Stimulated activated CD8-positive, alpha-beta memory T cell treated with anti-CD3 and anti-CD28 coated beads, Interleukin-15, amount 100 ng/mL, for 24 hours (primary cell): ENCODE results near the gene RASSF5.

Experiments
- DNase-seq: peaks from one replicate; pipeline ENCODE4 v3.0.0-alpha.2; 2020; ENCODE audit warnings: low read depth

RASSF5 gene

DNA sequence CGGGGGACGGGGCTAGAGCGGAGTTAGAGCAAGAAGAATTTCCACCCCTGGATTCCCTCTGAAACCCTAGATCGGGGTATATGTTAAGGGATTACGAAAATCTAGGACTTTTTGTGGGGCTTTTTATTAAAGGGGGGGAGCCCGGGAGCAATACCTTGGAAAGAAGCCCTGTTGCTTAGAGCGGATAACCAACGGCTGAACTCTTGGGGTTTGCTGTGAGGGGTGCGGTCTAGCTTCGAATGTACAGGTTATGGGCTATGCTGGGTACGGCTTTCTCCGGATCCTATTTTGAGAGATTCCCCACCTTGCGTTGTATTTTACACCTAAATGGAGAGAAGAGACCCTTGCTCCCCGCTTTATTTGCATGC, 128.6 kb downstream of the RASSF5 start:
- DNase-seq = no peak

DNA sequence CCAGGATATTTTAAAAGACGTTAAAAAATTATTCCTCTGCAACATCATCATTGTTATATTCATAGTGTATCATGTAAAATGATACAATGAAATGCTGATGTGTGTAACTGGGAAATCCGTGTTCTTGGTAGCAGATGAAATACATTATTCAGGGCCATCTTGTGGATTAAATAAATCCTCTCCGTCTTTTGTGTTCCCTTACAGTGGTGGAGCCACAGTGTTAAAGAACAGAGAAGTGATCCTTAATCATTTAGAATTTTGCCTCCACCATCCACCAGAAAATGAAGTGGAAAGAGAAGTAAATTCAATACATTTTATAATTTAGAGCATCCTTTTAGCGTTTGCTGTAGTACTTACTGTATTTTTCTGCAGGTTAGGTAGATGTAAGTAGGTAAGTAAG, 129.3 kb downstream of the RASSF5 start:
- DNase-seq = no peak

GRCh38 chr1:206637605-206638004, 130.3 kb downstream of the RASSF5 start:
- DNase-seq = no peak
